HG03575 (cell line): ENCODE results near the gene CNTNAP4.

Experiments used
- ATAC-seq: cut with Tn5 transposase; IDR thresholded peaks from one replicate; pipeline ENCODE4 v1.9.1; 2021; ENCODE audit not compliant: unreplicated experiment, insufficient number of reproducible peaks, low FRiP score; ENCODE audit errors: extremely low read depth

CNTNAP4 gene

GRCh38 chr16:76294396-76295214 is 17.4 kb downstream of the CNTNAP4 start:
- no peak for ATAC-seq

DNA sequence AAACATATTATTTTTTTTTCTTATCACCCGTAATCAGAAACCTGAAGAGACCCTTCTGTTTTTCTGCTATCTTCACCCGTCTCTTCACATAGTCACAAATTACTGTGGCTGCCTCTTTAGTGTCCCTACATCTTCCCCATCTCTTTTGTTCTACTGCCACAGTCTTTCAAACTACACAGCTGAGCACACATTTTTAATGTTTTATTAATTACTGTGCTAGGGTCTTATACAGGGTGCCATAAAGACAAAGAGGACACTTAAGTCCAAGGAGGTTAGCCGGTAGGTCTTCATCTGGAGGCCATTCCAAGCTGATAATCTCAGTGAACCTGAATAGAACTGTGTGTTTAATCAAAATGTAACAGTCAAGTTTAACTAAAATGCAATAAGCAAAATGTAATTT is 20.7 kb downstream of the CNTNAP4 start:
- ATAC-seq, result no peak

GRCh38 chr16:76303637-76304314 is 26.6 kb downstream of the CNTNAP4 start:
- ATAC-seq, result no peak

- ATAC-seq, result no peak
These were observed 32.6 kb downstream of the CNTNAP4 start for GRCh38 chr16:76309639-76310335.

- ATAC-seq, result no peak
These were observed 34.1 kb downstream of the CNTNAP4 start for GRCh38 chr16:76311260-76311659.

DNA sequence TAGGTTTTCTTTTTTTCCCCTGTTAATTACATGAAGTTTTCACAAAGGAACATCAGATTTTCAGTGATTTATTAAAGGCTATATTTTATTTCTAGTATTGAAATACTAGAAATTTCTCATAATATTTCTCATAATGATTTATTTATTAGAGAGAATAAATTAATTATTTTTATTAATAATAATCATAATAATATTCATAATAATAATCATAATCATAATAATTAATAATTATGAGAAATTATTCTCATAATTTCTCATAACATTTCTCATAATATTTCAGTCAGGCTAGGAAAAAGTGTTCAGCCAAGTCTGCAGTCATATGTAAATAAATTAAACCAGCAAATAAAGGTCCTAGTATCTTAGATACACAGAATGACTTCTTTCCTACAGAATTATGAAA is 41.4 kb downstream of the CNTNAP4 start:
- ATAC-seq, result no peak

DNA sequence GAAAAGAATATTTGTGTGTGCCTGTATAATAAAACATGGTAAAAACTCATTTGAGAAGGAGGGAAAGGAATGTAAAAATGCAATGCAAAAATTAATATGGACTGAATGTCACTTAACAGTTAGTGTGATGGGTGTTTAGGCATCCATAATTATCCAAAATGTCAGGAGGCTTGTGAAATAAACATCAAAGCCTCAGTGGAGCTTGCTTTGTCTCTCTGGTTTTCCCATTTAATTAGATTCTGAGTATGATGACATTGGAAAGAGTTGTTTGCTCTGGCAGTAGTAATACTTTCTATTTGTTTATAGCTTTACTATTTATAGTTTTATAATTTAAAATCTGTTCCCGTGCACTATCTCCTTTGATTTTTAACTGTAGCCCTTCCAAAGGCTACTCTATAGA is 51.9 kb downstream of the CNTNAP4 start:
- no peak for ATAC-seq

GRCh38 chr16:76335180-76335974 is 58.2 kb downstream of the CNTNAP4 start:
- ATAC-seq, result no peak

- ATAC-seq, result no peak
These were observed 58.9 kb downstream of the CNTNAP4 start for GRCh38 chr16:76336112-76336511.

GRCh38 chr16:76338472-76338871 is 61.3 kb downstream of the CNTNAP4 start:
- ATAC-seq, result no peak

GRCh38 chr16:76343769-76344168 is 66.6 kb downstream of the CNTNAP4 start:
- no peak for ATAC-seq

DNA sequence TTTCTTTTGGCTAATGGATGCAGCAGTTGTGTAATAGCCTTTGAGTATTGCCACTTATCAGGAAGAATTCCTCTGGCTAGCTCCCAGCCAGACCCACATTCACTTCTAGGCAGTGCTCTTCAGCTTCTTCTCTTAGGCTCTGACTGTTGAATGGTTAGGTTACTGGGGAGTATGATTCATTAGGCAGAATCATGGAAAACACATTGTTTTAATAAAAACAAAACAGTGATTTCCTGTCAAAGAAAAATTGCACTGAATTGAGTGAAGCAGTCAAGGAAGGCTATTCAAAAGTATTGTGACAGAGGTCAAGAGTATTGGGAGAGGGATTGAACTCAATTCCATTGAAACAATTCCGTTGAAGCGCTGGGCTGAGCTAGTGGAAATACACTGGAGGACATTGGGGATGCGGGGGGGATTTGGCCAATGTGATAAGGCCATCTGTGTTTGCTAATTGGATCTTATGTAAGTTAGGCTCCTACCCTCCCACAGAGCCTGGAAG is 68.0 kb downstream of the CNTNAP4 start:
- no peak for ATAC-seq

- no peak for ATAC-seq
These were observed 69.0 kb downstream of the CNTNAP4 start for GRCh38 chr16:76346210-76346609.

- no peak for ATAC-seq
These were observed 74.2 kb downstream of the CNTNAP4 start for GRCh38 chr16:76351441-76351840.

DNA sequence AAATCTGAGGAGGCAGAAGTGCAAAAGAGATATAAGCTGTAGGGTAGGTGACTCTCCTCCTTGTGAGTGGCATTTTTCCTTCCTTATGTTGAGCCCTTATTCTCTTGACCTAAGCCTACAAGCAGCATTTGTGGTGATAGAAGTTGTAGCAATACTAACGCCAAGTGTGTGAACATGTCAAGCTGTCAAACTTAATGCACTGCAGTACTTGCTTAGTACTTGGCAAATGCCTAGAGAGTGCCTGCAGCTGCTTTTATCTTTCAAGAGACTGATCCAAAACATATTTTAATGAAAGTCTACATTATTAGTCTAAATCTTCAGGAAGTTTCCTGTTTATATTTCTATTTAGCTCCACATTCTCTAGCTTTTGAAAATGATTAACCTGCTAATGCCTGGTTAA is 83.2 kb downstream of the CNTNAP4 start:
- ATAC-seq, result no peak

DNA sequence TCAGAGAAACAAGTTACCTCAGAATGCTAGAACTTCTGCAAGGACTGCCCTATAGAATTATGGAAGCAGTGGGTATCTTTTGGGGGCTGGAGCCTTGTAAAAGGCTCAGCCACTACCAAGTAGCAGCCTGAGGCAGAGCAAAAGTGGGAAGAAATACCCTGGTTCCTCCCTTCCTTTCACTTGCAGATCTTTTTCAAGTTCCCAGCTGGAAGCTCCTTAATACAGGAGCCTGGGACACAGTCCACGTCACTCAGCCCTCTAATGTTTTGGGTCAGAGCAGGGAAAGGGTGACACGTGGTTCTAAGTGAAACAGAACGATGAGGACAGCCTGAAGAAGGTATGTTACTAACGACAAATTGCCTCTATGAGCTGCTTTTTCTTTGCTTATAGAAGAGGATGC is 93.1 kb downstream of the CNTNAP4 start:
- no peak for ATAC-seq

DNA sequence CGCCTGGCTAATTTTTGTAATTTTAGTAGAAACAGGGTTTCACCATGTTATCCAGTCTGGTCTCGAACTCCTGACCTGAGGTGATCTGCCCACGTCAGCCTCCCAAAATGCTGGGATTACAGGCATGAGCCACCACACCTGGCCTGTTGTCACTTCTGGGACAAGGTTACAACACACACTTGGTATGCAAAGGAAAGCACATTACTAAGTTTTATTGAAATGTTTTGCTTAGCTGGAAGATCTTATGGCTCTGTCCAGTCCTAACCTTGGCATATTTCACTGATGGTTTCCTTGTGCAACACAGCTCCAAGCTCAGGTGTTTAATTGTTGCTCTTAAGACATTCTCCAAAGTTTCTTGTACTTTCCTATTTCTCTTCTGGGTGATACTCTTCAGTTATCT is 94.2 kb downstream of the CNTNAP4 start:
- ATAC-seq, result no peak

GRCh38 chr16:76373998-76374397 is 96.8 kb downstream of the CNTNAP4 start:
- ATAC-seq, result no peak

DNA sequence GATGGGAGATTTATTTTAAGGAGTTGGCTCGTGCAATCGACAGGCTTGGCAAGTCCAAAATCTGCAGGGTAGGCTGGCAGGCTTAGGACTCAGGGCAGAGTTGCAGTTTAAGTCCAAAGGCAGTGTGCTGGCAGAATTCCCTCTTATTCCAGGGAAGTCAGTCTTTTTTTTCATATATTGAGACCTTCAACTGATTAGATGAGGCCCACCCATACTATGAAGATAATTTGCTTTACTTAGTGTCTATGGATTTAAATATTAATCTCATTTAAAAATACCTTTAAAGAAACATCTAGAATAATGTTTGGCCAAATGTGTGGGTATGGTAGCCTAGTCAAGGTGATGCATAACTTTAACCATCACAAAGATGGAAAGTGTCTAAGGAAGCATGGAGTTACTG is 99.8 kb downstream of the CNTNAP4 start:
- ATAC-seq, result no peak
